WTC11 (cell line): ENCODE measurements around the gene ITGA2. TPM values are rescaled to one million over a fixed set of nuclear protein-coding genes. Genes with fewer than 3 reads are reported as not detected.
A peak's percentile ranks its signal among the peaks of the same experiment; 100 is the strongest.

ENCODE experiments used
- ATAC-seq: fragments of 200-7000 bp; cut with Tn5 transposase; 2 replicates; pipeline ENCODE4 v1.10.0; 2021; ENCODE audit warnings: mild to moderate bottlenecking, moderate library complexity
- CTCF ChIA-PET: fragments of 300-600 bp; sonication (Branson Sonifier 250); formaldehyde crosslinking; loops from one replicate; lab custom pipeline; 2021; ENCODE audit warnings: antibody characterized with exemption; lab: Charles Lee
- POLR2A ChIA-PET: fragments of 350-600 bp; sonication (Branson Sonifier 250); formaldehyde crosslinking; loops from one replicate; lab custom pipeline; 2021; ENCODE audit warnings: antibody characterized with exemption; lab: Charles Lee
- DNase-seq: peaks from one replicate; pipeline ENCODE4 v3.0.0; 2021; ENCODE audit warnings: low spot score
- H3K27ac Mint-ChIP-seq: 2 replicates; pipeline ENCODE4 v1.8.0; 2021; ENCODE audit warnings: mixed read lengths
- H3K27me3 Mint-ChIP-seq: 2 replicates; pipeline ENCODE4 v1.8.0; 2021; ENCODE audit warnings: low read depth, mild to moderate bottlenecking, moderate library complexity, mixed read lengths
- H3K36me3 Mint-ChIP-seq: 2 replicates; pipeline ENCODE4 v1.8.0; 2021; ENCODE audit warnings: mixed read lengths
- H3K4me1 Mint-ChIP-seq: 2 replicates; pipeline ENCODE4 v1.8.0; 2022; ENCODE audit warnings: mixed read lengths
- H3K4me3 Mint-ChIP-seq: 2 replicates; pipeline ENCODE4 v1.8.0; 2021; ENCODE audit warnings: mild to moderate bottlenecking, moderate library complexity, mixed read lengths
- H3K9me3 Mint-ChIP-seq: 2 replicates; pipeline ENCODE4 v1.8.0; 2021; ENCODE audit warnings: mixed read lengths
- ATF1 ChIP-seq: sonication (generic); formaldehyde crosslinking; IDR thresholded peaks from 2 replicates; pipeline ENCODE4 v1.8.1; 2023; ENCODE audit warnings: mild to moderate bottlenecking, moderate library complexity, missing genetic modification reagents
- ATF2 ChIP-seq: sonication (generic); formaldehyde crosslinking; IDR thresholded peaks from 2 replicates; pipeline ENCODE4 v1.8.1; 2022; ENCODE audit warnings: low read depth, missing genetic modification reagents, borderline replicate concordance
- FOXK1 ChIP-seq: sonication (generic); formaldehyde crosslinking; IDR thresholded peaks from 2 replicates; pipeline ENCODE4 v1.8.0; 2022; ENCODE audit warnings: mild to moderate bottlenecking, moderate library complexity, missing genetic modification reagents
- GABPB1 ChIP-seq: sonication (generic); formaldehyde crosslinking; IDR thresholded peaks from 2 replicates; pipeline ENCODE4 v1.8.1; 2023; ENCODE audit warnings: mild to moderate bottlenecking, missing genetic modification reagents
- JAZF1 ChIP-seq: fragments of 250-450 bp; sonication (Bioruptor Pico); IDR thresholded peaks from 2 replicates; pipeline ENCODE4 v1.9.0; 2021; ENCODE audit warnings: moderate library complexity, mild to moderate bottlenecking, inconsistent platforms
- MAX ChIP-seq: sonication (generic); formaldehyde crosslinking; IDR thresholded peaks from 2 replicates; pipeline ENCODE4 v1.8.0; 2022; ENCODE audit warnings: mild to moderate bottlenecking, missing genetic modification reagents
- MXD4 ChIP-seq: fragments of 250-450 bp; sonication (Bioruptor Pico); IDR thresholded peaks from 2 replicates; pipeline ENCODE4 v1.8.0; 2021; ENCODE audit warnings: mild to moderate bottlenecking, moderate library complexity, borderline replicate concordance
- NFYB ChIP-seq: sonication (generic); formaldehyde crosslinking; conservative IDR thresholded peaks from 2 replicates; pipeline ENCODE4 v1.8.0; 2022; ENCODE audit warnings: low read depth, missing genetic modification reagents
- NR2C2 ChIP-seq: sonication (generic); formaldehyde crosslinking; IDR thresholded peaks from 2 replicates; pipeline ENCODE4 v1.8.0; 2022; ENCODE audit warnings: mild to moderate bottlenecking, missing genetic modification reagents
- RORB ChIP-seq: fragments of 250-450 bp; sonication (Bioruptor Pico); IDR thresholded peaks from 2 replicates; pipeline ENCODE4 v1.9.0; 2021; ENCODE audit warnings: mild to moderate bottlenecking
- SOX15 ChIP-seq: fragments of 250-450 bp; sonication (Bioruptor Pico); IDR thresholded peaks from 2 replicates; pipeline ENCODE4 v1.9.0; 2021; ENCODE audit warnings: mild to moderate bottlenecking
- ZBTB21 ChIP-seq: sonication (generic); formaldehyde crosslinking; IDR thresholded peaks from 2 replicates; pipeline ENCODE4 v1.8.1; 2023; ENCODE audit warnings: mild to moderate bottlenecking, missing genetic modification reagents, borderline replicate concordance
- ZNF121 ChIP-seq: sonication (generic); formaldehyde crosslinking; IDR thresholded peaks from 2 replicates; pipeline ENCODE4 v1.8.0; 2023; ENCODE audit warnings: missing genetic modification reagents
- ZNF219 ChIP-seq: sonication (generic); formaldehyde crosslinking; IDR thresholded peaks from 2 replicates; pipeline ENCODE4 v1.8.0; 2023; ENCODE audit warnings: missing genetic modification reagents, mild to moderate bottlenecking, borderline replicate concordance
- ZNF671 ChIP-seq: fragments of 250-450 bp; sonication (Bioruptor Pico); IDR thresholded peaks from 2 replicates; pipeline ENCODE4 v1.8.0; 2021; ENCODE audit warnings: mild to moderate bottlenecking
- total RNA-seq: library from RNA; stranded (reverse); gene quantifications from 3 replicates; pipeline ENCODE4 v1.2.3, GENCODE V29; 2021
- TF ChIP-seq, protein P1 (sequence below): sonication (generic); formaldehyde crosslinking; conservative IDR thresholded peaks from 2 replicates; pipeline ENCODE4 v1.8.1; 2022; ENCODE audit warnings: mild to moderate bottlenecking, missing genetic modification reagents
- TF ChIP-seq, protein P2 (sequence below): fragments of 250-450 bp; sonication (Bioruptor Pico); IDR thresholded peaks from 2 replicates; pipeline ENCODE4 v2.1.2; 2022; ENCODE audit warnings: mild to moderate bottlenecking, moderate library complexity
- TF ChIP-seq, protein P3 (sequence below): fragments of 250-450 bp; sonication (Bioruptor Pico); IDR thresholded peaks from 2 replicates; pipeline ENCODE4 v1.9.0; 2021; ENCODE audit warnings: mild to moderate bottlenecking
- TF ChIP-seq, protein P4 (sequence below): sonication (generic); formaldehyde crosslinking; IDR thresholded peaks from 2 replicates; pipeline ENCODE4 v1.8.1; 2023; ENCODE audit warnings: mild to moderate bottlenecking, missing genetic modification reagents, moderate library complexity

The ITGA2 gene
- total RNA-seq, 1 experiment from 2014 or later, result 5.5 TPM

DNA sequence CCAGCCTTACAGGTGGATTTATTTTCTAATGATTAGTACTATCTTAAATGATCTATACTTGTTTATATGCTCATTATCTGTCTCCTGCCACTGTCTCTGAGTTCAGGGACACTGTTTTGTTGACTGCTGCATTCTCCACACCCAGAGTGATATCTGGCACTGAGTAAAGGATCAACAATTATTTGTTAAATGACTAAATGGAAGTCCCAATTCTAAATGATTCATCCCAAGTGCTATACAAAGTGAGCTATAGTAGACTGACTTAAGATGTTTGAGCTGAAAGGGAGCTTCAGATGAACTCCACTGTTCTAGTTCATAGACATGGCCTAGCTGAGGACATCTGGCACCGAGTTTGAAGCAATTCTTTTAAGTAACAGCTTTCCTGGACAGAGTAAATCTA, 40.5 kb downstream of the ITGA2 start:
- ChIA-PET CTCF (no interaction called here), POLR2A (no interaction called here)
- TF ChIP-seq ZNF121 (CRISPR knock-in tag) (no peak), ZBTB21 (CRISPR knock-in tag) (no peak), FOXK1 (CRISPR knock-in tag) (no peak), ATF1 (CRISPR knock-in tag) (no peak), ZNF671 (no peak), ATF2 (CRISPR knock-in tag) (no peak), SOX15 (CRISPR knock-in tag) (no peak), MXD4 (no peak), MAX (no peak), NR2C2 (CRISPR knock-in tag) (no peak)
- TF ChIP-seq, protein P1, sequence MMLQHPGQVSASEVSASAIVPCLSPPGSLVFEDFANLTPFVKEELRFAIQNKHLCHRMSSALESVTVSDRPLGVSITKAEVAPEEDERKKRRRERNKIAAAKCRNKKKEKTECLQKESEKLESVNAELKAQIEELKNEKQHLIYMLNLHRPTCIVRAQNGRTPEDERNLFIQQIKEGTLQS (CRISPR knock-in tag), result no peak
- TF ChIP-seq, protein P2, sequence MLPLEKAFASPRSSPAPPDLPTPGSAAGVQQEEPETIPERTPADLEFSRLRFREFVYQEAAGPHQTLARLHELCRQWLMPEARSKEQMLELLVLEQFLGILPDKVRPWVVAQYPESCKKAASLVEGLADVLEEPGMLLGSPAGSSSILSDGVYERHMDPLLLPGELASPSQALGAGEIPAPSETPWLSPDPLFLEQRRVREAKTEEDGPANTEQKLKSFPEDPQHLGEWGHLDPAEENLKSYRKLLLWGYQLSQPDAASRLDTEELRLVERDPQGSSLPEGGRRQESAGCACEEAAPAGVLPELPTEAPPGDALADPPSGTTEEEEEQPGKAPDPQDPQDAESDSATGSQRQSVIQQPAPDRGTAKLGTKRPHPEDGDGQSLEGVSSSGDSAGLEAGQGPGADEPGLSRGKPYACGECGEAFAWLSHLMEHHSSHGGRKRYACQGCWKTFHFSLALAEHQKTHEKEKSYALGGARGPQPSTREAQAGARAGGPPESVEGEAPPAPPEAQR, result no peak
- TF ChIP-seq, protein P3, sequence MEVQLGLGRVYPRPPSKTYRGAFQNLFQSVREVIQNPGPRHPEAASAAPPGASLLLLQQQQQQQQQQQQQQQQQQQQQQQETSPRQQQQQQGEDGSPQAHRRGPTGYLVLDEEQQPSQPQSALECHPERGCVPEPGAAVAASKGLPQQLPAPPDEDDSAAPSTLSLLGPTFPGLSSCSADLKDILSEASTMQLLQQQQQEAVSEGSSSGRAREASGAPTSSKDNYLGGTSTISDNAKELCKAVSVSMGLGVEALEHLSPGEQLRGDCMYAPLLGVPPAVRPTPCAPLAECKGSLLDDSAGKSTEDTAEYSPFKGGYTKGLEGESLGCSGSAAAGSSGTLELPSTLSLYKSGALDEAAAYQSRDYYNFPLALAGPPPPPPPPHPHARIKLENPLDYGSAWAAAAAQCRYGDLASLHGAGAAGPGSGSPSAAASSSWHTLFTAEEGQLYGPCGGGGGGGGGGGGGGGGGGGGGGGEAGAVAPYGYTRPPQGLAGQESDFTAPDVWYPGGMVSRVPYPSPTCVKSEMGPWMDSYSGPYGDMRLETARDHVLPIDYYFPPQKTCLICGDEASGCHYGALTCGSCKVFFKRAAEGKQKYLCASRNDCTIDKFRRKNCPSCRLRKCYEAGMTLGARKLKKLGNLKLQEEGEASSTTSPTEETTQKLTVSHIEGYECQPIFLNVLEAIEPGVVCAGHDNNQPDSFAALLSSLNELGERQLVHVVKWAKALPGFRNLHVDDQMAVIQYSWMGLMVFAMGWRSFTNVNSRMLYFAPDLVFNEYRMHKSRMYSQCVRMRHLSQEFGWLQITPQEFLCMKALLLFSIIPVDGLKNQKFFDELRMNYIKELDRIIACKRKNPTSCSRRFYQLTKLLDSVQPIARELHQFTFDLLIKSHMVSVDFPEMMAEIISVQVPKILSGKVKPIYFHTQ (CRISPR knock-in tag), result no peak
- TF ChIP-seq, protein P4, sequence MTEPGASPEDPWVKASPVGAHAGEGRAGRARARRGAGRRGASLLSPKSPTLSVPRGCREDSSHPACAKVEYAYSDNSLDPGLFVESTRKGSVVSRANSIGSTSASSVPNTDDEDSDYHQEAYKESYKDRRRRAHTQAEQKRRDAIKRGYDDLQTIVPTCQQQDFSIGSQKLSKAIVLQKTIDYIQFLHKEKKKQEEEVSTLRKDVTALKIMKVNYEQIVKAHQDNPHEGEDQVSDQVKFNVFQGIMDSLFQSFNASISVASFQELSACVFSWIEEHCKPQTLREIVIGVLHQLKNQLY, result no peak
- TF ChIP-seq, all 79 proteins: peak for 0
- H3K27me3 Mint-ChIP-seq, result no peaks in the 10 kb centered on the region
- no peaks in the 10 kb centered on the region for H3K9me3 Mint-ChIP-seq
- ATAC-seq, result no peak
- no peak overlapping the region for H3K4me3 Mint-ChIP-seq
- DNase-seq, result no peak
- H3K27ac Mint-ChIP-seq, result no peak overlapping the region
- H3K4me1 Mint-ChIP-seq, result peaks cover 13% of the 10 kb centered on the region
- H3K36me3 Mint-ChIP-seq, result no peaks in the 10 kb centered on the region

- no peak for ATAC-seq
- H3K4me1 Mint-ChIP-seq, result peaks cover 9% of the 10 kb centered on the region
Observed at GRCh38 chr5:53030893-53031292, 41.7 kb downstream of the ITGA2 start.

DNA sequence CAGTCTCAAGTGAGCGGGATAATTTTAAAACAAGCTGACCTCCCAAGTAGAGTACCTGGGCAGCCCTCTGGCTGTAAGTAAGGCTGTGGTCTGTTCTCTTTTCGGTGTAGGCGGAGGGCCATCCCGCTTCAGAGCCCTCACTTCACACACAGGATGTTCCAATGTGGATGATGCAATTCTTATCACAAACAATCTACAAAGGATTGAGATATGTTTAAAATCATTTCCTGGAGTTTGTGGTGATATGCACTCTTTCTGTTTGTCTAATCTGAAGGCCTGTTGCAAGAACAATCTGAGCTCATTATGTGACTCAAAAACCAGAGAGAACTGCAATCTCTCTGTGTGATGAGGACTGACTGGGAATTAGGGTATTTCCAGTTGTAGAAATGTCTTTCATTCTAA, 42.5 kb downstream of the ITGA2 start:
- Mint-ChIP-seq H3K9me3 (no peaks in the 10 kb centered on the region), H3K27ac (peak overlapping the region; percentile 6), H3K27me3 (no peaks in the 10 kb centered on the region), H3K4me3 (no peak overlapping the region), H3K36me3 (no peaks in the 10 kb centered on the region), H3K4me1 (peaks cover 9% of the 10 kb centered on the region)
- TF ChIP-seq MAX (no peak), GABPB1 (CRISPR knock-in tag) (peak; percentile 98), NFYB (CRISPR knock-in tag) (no peak)
- ChIA-PET POLR2A (no interaction called here), CTCF (interaction anchor here (0.9 to 1.8 kb wide), 2 partner anchors 83 to 116 kb away, joined by 3 to 7 read pairs; no protein-coding TSS in a partner anchor)
- DNase-seq, result no peak
- ATAC-seq, result no peak

More at GRCh38 chr5:53030893-53031292, 41.7 kb downstream of the ITGA2 start:
- no peak for TF ChIP-seq RORB (CRISPR knock-in tag)
- TF ChIP-seq ZNF219, result no peak
- no peak for TF ChIP-seq JAZF1 (CRISPR knock-in tag)
- no peak for DNase-seq
- Mint-ChIP-seq H3K27me3 (no peaks in the 10 kb centered on the region), H3K9me3 (no peaks in the 10 kb centered on the region), H3K27ac (no peak overlapping the region), H3K36me3 (no peaks in the 10 kb centered on the region), H3K4me3 (no peak overlapping the region)
- POLR2A ChIA-PET, result no interaction called here
- CTCF ChIA-PET, result no interaction called here
